Measurements from ENCODE around the gene NPAS1. TPM values are rescaled to one million over a fixed set of nuclear protein-coding genes. Genes with fewer than 3 reads are reported as not detected.

NPAS1 gene
- total RNA-seq, 1 donor from 2014 or later: 3.9 TPM

- no peak for DNase-seq (ENCODE audit: low spot score in 2 of 2, unreplicated experiment in 2 of 2)
- peaks cover 17% of the 10 kb centered on the region for H3K4me1 Mint-ChIP-seq
- no peaks in the 10 kb centered on the region for H3K9me3 Mint-ChIP-seq
- H3K27me3 Mint-ChIP-seq (ENCODE audit: low read depth): no peaks in the 10 kb centered on the region
- H3K27ac Mint-ChIP-seq: no peak overlapping the region
- no peak overlapping the region for H3K4me3 Mint-ChIP-seq
- peaks cover 10% of the 10 kb centered on the region for H3K36me3 Mint-ChIP-seq
- TF ChIP-seq CTCF (IDR thresholded peaks at IDR 0.05; ENCODE audit: unreplicated experiment): no peak
These were observed 30.9 kb upstream of the NPAS1 start for GRCh38 chr19:46988614-46989230.

GRCh38 chr19:46990991-46991676, 28.5 kb upstream of the NPAS1 start:
- peak overlapping the region; percentile 76 for H3K27ac Mint-ChIP-seq
- peaks cover 5% of the 10 kb centered on the region for H3K4me1 Mint-ChIP-seq
- peak in 1 of 2 experiments; percentile 80 for DNase-seq (ENCODE audit: low spot score in 2 of 2, unreplicated experiment in 2 of 2)
- peaks cover 11% of the 10 kb centered on the region for H3K36me3 Mint-ChIP-seq
- peak; percentile 76 for TF ChIP-seq CTCF (IDR thresholded peaks at IDR 0.05; ENCODE audit: unreplicated experiment)
- no peak overlapping the region for H3K4me3 Mint-ChIP-seq
- H3K27me3 Mint-ChIP-seq (ENCODE audit: low read depth): no peaks in the 10 kb centered on the region
- no peaks in the 10 kb centered on the region for H3K9me3 Mint-ChIP-seq

DNA sequence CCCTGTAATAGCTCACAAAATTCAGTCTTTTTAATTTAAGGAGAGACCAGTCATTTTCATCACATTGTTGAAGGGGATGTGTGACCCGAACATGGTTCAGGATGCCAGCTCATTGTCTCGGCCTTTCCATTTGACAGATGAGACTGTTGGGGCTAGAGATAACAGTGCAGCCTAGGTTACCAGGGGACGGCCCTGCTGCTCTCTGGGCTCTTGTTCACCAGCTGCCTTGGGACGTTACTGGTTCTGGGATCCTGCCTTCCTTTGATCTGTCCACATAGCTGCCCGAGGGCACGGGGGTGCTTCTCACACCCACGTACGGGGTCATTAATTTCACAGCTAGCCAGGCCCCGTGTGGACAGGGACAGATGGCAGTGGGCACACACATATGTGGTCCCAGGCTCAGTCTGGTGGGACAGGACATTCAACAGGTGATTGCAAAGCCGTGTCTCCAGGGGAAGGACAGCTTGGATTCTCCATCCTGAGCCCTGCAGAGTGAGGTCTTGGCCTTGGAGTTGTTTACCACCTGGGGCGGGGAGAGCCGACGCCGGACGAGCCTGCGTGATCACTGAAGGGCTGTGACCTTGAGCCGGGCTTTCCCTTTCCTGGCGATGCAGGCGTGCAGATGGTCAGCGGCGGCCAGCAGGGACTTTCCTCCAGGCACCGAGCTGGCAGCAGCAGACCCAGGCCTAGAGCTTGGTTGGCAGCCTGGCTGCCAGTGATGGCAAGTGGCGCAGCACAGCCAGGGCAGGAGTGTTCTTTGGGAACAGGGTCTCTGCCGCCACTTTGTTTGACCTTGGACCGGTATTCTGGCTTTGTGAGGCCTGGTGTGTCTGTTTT, 26.7 kb upstream of the NPAS1 start:
- Mint-ChIP-seq H3K27me3 (ENCODE audit: low read depth) (no peaks in the 10 kb centered on the region), H3K4me3 (no peak overlapping the region), H3K9me3 (no peaks in the 10 kb centered on the region), H3K27ac (no peak overlapping the region), H3K36me3 (peaks cover 15% of the 10 kb centered on the region), H3K4me1 (peaks cover 5% of the 10 kb centered on the region)
- no peak for TF ChIP-seq CTCF (IDR thresholded peaks at IDR 0.05; ENCODE audit: unreplicated experiment)
- DNase-seq (ENCODE audit: low spot score in 2 of 2, unreplicated experiment in 2 of 2): no peak

DNA sequence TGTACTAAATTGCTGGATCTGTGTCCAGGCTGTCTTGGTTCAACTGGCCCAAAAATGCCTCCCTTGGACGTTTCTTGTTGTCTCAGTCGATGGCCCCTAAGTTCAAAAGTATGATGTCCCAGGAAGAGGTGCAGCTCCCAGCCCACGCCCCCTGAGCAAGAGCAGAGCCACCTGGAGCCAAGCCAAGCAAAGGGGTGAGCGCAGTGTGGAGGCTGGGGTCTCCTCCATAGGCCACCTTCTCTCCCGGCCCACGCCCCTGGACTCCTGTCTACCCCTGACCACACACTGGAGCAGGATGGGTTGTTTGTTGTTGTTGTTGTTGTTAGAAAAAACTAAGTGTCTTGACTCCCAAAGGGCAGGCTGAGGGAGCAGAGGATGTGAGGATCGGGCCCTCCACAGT, 26.0 kb upstream of the NPAS1 start:
- no peak for TF ChIP-seq CTCF (IDR thresholded peaks at IDR 0.05; ENCODE audit: unreplicated experiment)
- no peak for DNase-seq (ENCODE audit: low spot score in 2 of 2, unreplicated experiment in 2 of 2)
- Mint-ChIP-seq H3K27me3 (ENCODE audit: low read depth) (no peaks in the 10 kb centered on the region), H3K9me3 (no peaks in the 10 kb centered on the region), H3K36me3 (peaks cover 14% of the 10 kb centered on the region), H3K4me1 (peaks cover 5% of the 10 kb centered on the region), H3K4me3 (no peak overlapping the region), H3K27ac (no peak overlapping the region)

GRCh38 chr19:46994141-46994686, 25.4 kb upstream of the NPAS1 start:
- H3K27ac Mint-ChIP-seq: no peak overlapping the region
- TF ChIP-seq CTCF (IDR thresholded peaks at IDR 0.05; ENCODE audit: unreplicated experiment): no peak
- H3K27me3 Mint-ChIP-seq (ENCODE audit: low read depth): no peaks in the 10 kb centered on the region
- no peaks in the 10 kb centered on the region for H3K9me3 Mint-ChIP-seq
- H3K4me3 Mint-ChIP-seq: no peak overlapping the region
- H3K4me1 Mint-ChIP-seq: peaks cover 5% of the 10 kb centered on the region
- no peak for DNase-seq (ENCODE audit: low spot score in 2 of 2, unreplicated experiment in 2 of 2)
- H3K36me3 Mint-ChIP-seq: peaks cover 16% of the 10 kb centered on the region

Measured in mesothelial cell of epicardium (in vitro differentiated cells).